Tibial nerve (tissue), 4 donors: ENCODE results near the gene GPX4. TPM values are rescaled to one million over a fixed set of nuclear protein-coding genes. Genes with fewer than 3 reads are reported as not detected.

Experiments
- DNase-seq, 2 donors: peaks; one replicate each; pipeline ENCODE4 v3.0.0-alpha.2; 2019; ENCODE audit warnings: low spot score in 2 of 2
- H3K27ac ChIP-seq, 4 donors: fragments of 200-600 bp; sonication (generic) in 3 of 4; one replicate each; pipeline ENCODE4 v1.5.1; 2017 to 2019; ENCODE audit warnings: mild to moderate bottlenecking in 1 of 4
- H3K27me3 ChIP-seq, 2 donors: fragments of 200-600 bp; sonication (generic) in 1 of 2; one replicate each; pipeline versions ENCODE4 v1.5.1 to v1.6.0; 2017 to 2019
- H3K36me3 ChIP-seq, 3 donors: fragments of 200-600 bp; sonication (generic); one replicate each; pipeline ENCODE4 v1.5.1; 2018 to 2019
- H3K4me1 ChIP-seq, 4 donors: fragments of 200-600 bp; sonication (generic) in 3 of 4; one replicate each; pipeline ENCODE4 v1.5.1; 2017 to 2019
- H3K4me3 ChIP-seq, 4 donors: fragments of 200-600 bp; sonication (generic) in 3 of 4; one replicate each; pipeline ENCODE4 v1.5.1; 2017 to 2019; ENCODE audit warnings: mild to moderate bottlenecking in 1 of 4, moderate library complexity in 1 of 4
- H3K9me3 ChIP-seq, 4 donors: fragments of 200-600 bp; sonication (generic) in 3 of 4; one replicate each; pipeline ENCODE4 v1.5.1; 2017 to 2019
- CTCF ChIP-seq, 5 experiments: fragments of 200-600 bp in 3 of 5; fragments of 450-650 bp in 2 of 5; sonication (generic) in 3 of 5; IDR thresholded peaks; one replicate each; pipeline ENCODE4 v1.5.1; 2016 to 2019; ENCODE audit warnings: antibody characterized with exemption in 5 of 5, mild to moderate bottlenecking in 3 of 5, moderate library complexity in 2 of 5
- EP300 ChIP-seq, 2 donors: sonication (generic); formaldehyde crosslinking; IDR thresholded peaks; one replicate each; pipeline ENCODE4 v1.6.1; 2017; ENCODE audit warnings: antibody characterized with exemption in 2 of 2, mild to moderate bottlenecking in 1 of 2
- POLR2A ChIP-seq, 2 donors: fragments of 450-650 bp; IDR thresholded peaks; one replicate each; pipeline ENCODE4 v1.6.1; 2017; ENCODE audit warnings: antibody characterized with exemption in 2 of 2, mild to moderate bottlenecking in 2 of 2, moderate library complexity in 2 of 2
- WGBS, 2 donors: methylation state at CpG; one replicate each; pipeline ENCODE4 v1.1.5; 2018; 5-methylcytosine and 5-hydroxymethylcytosine counted together
- total RNA-seq, 4 donors: library from RNA; depleted of rRNA; stranded (reverse); fragments of >200 nt; gene quantifications; one replicate each; pipeline ENCODE4 v1.1.0, GENCODE V29; 2016

GPX4 gene
- total RNA-seq, 4 donors from 2014 or later, result 337 to 518 (median 493) TPM

GRCh38 chr19:1089126-1089771 is 14.5 kb upstream of the GPX4 start:
- H3K36me3 ChIP-seq, result peaks cover 0 to 77% (median 7%) of the 10 kb centered on the region in 3 donors
- TF ChIP-seq EP300 (IDR thresholded peaks at IDR 0.05), result no peak
- no peak for TF ChIP-seq CTCF (IDR thresholded peaks at IDR 0.05)
- no peak for TF ChIP-seq POLR2A (IDR thresholded peaks at IDR 0.05)
- peaks cover 0 to 64% (median 31%) of the 10 kb centered on the region in 4 donors for H3K4me1 ChIP-seq
- peak overlapping the region in 3 of 4 donors; percentile 77 to 88 (median 83) for H3K27ac ChIP-seq
- no peak for DNase-seq
- 90 to 93% methylated on average over 23 of the region's 32 CpGs for WGBS, 2 donors
- no peak overlapping the region for H3K4me3 ChIP-seq
- H3K27me3 ChIP-seq, result no peaks in the 10 kb centered on the region
- no peaks in the 10 kb centered on the region for H3K9me3 ChIP-seq

GRCh38 chr19:1089891-1090290 is 13.9 kb upstream of the GPX4 start:
- Histone ChIP-seq H3K27me3 (no peaks in the 10 kb centered on the region), H3K27ac (peak overlapping the region in 2 of 4 donors; percentile 40 to 83), H3K4me3 (no peak overlapping the region), H3K36me3 (peaks cover 0 to 77% (median 7%) of the 10 kb centered on the region in 3 donors), H3K9me3 (no peaks in the 10 kb centered on the region), H3K4me1 (peaks cover 0 to 68% (median 34%) of the 10 kb centered on the region in 4 donors)
- no peak for DNase-seq
- WGBS, 2 donors, result 73 to 80% methylated on average over 10 to 15 of the region's 22 CpGs
- no peak for TF ChIP-seq EP300 (IDR thresholded peaks at IDR 0.05)
- no peak for TF ChIP-seq CTCF (IDR thresholded peaks at IDR 0.05)
- no peak for TF ChIP-seq POLR2A (IDR thresholded peaks at IDR 0.05)

GRCh38 chr19:1090731-1091543 is 12.9 kb upstream of the GPX4 start:
- H3K36me3 ChIP-seq, result peaks cover 0 to 72% (median 7%) of the 10 kb centered on the region in 3 donors
- 91 to 97% methylated on average over 28 to 34 of the region's 38 CpGs for WGBS, 2 donors
- DNase-seq, result no peak
- no peaks in the 10 kb centered on the region for H3K9me3 ChIP-seq
- no peak overlapping the region for H3K4me3 ChIP-seq
- peaks cover 0 to 74% (median 36%) of the 10 kb centered on the region in 4 donors for H3K4me1 ChIP-seq
- H3K27ac ChIP-seq, result no peak overlapping the region
- TF ChIP-seq CTCF (IDR thresholded peaks at IDR 0.05), result no peak
- TF ChIP-seq EP300 (IDR thresholded peaks at IDR 0.05), result no peak
- no peak for TF ChIP-seq POLR2A (IDR thresholded peaks at IDR 0.05)
- no peaks in the 10 kb centered on the region for H3K27me3 ChIP-seq

- no peak overlapping the region for H3K27ac ChIP-seq
- peaks cover 0 to 72% (median 36%) of the 10 kb centered on the region in 4 donors for H3K4me1 ChIP-seq
- 86 to 93% methylated on average over 10 to 26 of the region's 27 CpGs for whole genome bisulfite sequencing, 2 donors
- DNase-seq, result no peak
- no peaks in the 10 kb centered on the region for H3K9me3 ChIP-seq
- no peak overlapping the region for H3K4me3 ChIP-seq
- no peaks in the 10 kb centered on the region for H3K27me3 ChIP-seq
- peaks cover 0 to 64% (median 7%) of the 10 kb centered on the region in 3 donors for H3K36me3 ChIP-seq
- TF ChIP-seq POLR2A (IDR thresholded peaks at IDR 0.05) (no peak), CTCF (IDR thresholded peaks at IDR 0.05) (no peak), EP300 (IDR thresholded peaks at IDR 0.05) (no peak)
These were observed 12.1 kb upstream of the GPX4 start for GRCh38 chr19:1091544-1092175.
